Measurements from ENCODE around the gene TREM2. TPM values are rescaled to one million over a fixed set of nuclear protein-coding genes. Genes with fewer than 3 reads are reported as not detected.

The TREM2 gene
- total RNA-seq, 6 experiments from 2014 or later = 0.20 to 4.6 (median 2.3) TPM

DNA sequence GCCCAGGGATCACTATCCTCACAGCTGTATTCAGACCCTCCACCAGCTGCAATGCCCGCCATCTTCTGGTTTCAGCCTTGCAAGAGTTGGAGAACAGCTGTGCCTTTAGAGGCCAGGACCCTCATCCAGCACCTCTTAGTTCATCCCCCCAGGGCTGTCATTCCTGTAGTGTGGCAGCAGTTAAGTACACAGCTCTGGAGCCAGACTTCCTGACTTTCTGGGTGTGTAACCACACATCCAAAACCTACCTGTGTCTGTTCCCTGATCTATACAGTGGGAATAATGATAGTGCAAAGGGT, 452 bp upstream of the TREM2 start:
- no peak overlapping the region for H3K4me3 ChIP-seq
- intact Hi-C loops (cut with DNase I) = no loop called here
- no peaks in the 10 kb centered on the region for H3K9me3 ChIP-seq
- no peak for DNase-seq
- no peaks in the 10 kb centered on the region for H3K27me3 ChIP-seq
- no CpG with 5 or more reads among the region's 1 CpG for WGBS (ENCODE audit: insufficient coverage, low coverage, low lambda C conversion rate, missing lambda C conversion rate)
- no peaks in the 10 kb centered on the region for H3K36me3 ChIP-seq
- ATAC-seq = no peak
- no peaks in the 10 kb centered on the region for H3K4me1 ChIP-seq
- no peak overlapping the region for H3K27ac ChIP-seq
- TF ChIP-seq, protein P1, sequence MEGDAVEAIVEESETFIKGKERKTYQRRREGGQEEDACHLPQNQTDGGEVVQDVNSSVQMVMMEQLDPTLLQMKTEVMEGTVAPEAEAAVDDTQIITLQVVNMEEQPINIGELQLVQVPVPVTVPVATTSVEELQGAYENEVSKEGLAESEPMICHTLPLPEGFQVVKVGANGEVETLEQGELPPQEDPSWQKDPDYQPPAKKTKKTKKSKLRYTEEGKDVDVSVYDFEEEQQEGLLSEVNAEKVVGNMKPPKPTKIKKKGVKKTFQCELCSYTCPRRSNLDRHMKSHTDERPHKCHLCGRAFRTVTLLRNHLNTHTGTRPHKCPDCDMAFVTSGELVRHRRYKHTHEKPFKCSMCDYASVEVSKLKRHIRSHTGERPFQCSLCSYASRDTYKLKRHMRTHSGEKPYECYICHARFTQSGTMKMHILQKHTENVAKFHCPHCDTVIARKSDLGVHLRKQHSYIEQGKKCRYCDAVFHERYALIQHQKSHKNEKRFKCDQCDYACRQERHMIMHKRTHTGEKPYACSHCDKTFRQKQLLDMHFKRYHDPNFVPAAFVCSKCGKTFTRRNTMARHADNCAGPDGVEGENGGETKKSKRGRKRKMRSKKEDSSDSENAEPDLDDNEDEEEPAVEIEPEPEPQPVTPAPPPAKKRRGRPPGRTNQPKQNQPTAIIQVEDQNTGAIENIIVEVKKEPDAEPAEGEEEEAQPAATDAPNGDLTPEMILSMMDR (IDR thresholded peaks at IDR 0.05) = no peak
- TF ChIP-seq POLR2A (IDR thresholded peaks at IDR 0.05) = no peak

DNA sequence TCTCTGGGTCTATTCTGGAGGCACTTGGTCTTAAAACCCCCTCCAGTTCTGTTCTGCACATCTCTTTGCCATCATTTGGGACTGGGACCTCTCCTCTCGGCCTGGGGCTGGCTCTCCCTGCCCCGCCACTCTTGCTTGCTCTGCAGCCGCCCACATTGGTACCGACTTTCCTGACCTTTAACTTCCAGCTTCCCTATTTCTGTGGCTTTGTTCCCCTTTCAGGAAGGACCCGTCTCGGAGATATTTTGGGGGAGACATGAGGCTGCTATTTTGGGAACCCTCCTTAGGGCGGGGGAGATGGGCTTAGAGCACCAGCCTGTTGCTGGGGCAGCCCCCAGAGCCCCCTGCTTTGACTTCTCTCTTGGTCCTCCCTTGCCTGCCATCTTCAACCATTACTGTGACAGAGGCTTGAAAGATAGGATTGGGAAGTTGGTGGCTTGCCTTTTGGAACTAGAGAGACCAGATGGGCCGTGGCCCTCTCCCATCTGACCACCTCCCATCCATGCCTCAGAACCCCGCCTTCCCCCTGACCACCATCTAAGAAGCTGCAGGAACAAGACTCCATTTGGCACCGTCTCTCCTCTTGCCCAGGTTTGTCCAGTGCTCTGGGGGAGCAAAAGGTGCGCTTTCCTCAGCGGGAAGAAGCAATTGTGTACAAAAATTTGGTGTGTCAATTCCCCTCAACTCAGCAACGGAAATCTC, 914 bp downstream of the TREM2 start:
- ATAC-seq (peak; percentile 14 to 41 (median 30)), DNase-seq (no peak)
- no peak overlapping the region for H3K4me3 ChIP-seq
- 48% methylated on average over 11 of the region's 13 CpGs for WGBS (ENCODE audit: insufficient coverage, low coverage, low lambda C conversion rate, missing lambda C conversion rate)
- H3K27ac ChIP-seq = no peak overlapping the region
- H3K9me3 ChIP-seq = no peaks in the 10 kb centered on the region
- no peaks in the 10 kb centered on the region for H3K36me3 ChIP-seq
- H3K27me3 ChIP-seq = no peaks in the 10 kb centered on the region
- intact Hi-C loops (cut with DNase I) = no loop called here
- no peak for TF ChIP-seq POLR2A (IDR thresholded peaks at IDR 0.05)
- TF ChIP-seq, protein P1 (IDR thresholded peaks at IDR 0.05) = no peak
- H3K4me1 ChIP-seq = no peaks in the 10 kb centered on the region

DNA sequence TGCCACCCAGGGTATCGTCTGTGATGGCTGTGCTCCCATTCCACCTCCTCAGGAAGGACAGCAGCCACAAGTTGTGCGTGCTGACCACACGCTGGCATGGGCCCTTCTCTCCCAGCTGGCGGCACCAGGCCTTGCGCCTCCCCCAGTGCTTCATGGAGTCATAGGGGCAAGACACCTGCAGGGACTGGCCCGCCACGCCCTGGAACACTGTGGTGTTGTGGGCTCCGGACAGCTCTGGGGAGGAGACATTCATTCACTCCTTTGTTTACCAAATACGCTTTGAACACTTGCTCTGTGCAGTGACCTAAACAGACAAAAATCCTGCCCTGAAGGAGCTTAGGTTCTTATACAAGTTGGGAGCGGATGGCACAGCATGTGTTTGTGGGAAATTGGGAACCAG, 1.5 kb downstream of the TREM2 start:
- H3K9me3 ChIP-seq = no peaks in the 10 kb centered on the region
- no peak for ATAC-seq
- H3K27ac ChIP-seq = no peak overlapping the region
- 79% methylated on average over 2 of the region's 10 CpGs for WGBS (ENCODE audit: insufficient coverage, low coverage, low lambda C conversion rate, missing lambda C conversion rate)
- no peak for TF ChIP-seq POLR2A (IDR thresholded peaks at IDR 0.05)
- TF ChIP-seq, protein P1 (IDR thresholded peaks at IDR 0.05) = no peak
- H3K27me3 ChIP-seq = no peaks in the 10 kb centered on the region
- intact Hi-C loops (cut with DNase I) = no loop called here
- H3K36me3 ChIP-seq = no peaks in the 10 kb centered on the region
- no peak for DNase-seq
- no peaks in the 10 kb centered on the region for H3K4me1 ChIP-seq
- H3K4me3 ChIP-seq = no peak overlapping the region

DNA sequence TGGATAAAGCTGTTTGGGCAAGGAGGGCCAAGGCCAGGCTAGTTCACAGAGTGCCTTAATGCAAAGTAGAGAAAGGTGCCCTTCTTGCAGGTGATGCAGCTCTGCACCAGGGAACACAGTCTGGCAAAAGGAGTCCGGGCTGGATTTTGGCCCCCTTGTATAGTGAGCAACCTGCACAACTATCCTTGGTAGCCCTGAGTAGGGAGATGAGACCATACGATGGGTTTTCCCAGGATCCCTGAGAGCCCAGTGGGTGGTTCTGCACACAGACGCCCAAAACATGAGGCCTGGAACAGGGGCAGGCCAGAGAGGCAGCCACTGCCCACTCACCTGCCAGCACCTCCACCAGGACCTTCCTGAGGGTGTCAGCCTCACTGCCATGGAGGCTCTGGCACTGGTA, 2.0 kb downstream of the TREM2 start:
- ATAC-seq (no peak), DNase-seq (no peak)
- WGBS (ENCODE audit: insufficient coverage, low coverage, low lambda C conversion rate, missing lambda C conversion rate) = no CpG with 5 or more reads among the region's 3 CpGs

More for the DNA sequence above, 2.0 kb downstream of the TREM2 start:
- Histone ChIP-seq H3K9me3 (no peaks in the 10 kb centered on the region), H3K4me3 (no peak overlapping the region), H3K4me1 (no peaks in the 10 kb centered on the region), H3K36me3 (no peaks in the 10 kb centered on the region), H3K27ac (no peak overlapping the region), H3K27me3 (no peaks in the 10 kb centered on the region)
- no peak for TF ChIP-seq POLR2A (IDR thresholded peaks at IDR 0.05)
- TF ChIP-seq, protein P1 (IDR thresholded peaks at IDR 0.05) = no peak
- intact Hi-C loops (cut with DNase I) = no loop called here

Measured in right lobe of liver (tissue), 6 donors.